PC-9 (cell line): ENCODE results near the gene IGDCC3.

ENCODE experiments used
- CTCF ChIP-seq: fragments of 200-600 bp; sonication (generic); conservative IDR thresholded peaks from 2 replicates; pipeline ENCODE4 v1.6.1; 2017; ENCODE audit warnings: mixed run types, antibody characterized with exemption, mild to moderate bottlenecking, moderate library complexity
- EZH2 ChIP-seq: fragments of 200-600 bp; sonication (generic); IDR thresholded peaks from 2 replicates; pipeline ENCODE4 v1.8.0; 2017; ENCODE audit warnings: antibody characterized with exemption, low read depth

- no peak for TF ChIP-seq CTCF
- no peak for TF ChIP-seq EZH2
Observed at GRCh38 chr15:65375871-65376607, 1.8 kb downstream of the IGDCC3 start.
